Erythroblast (primary cell): ENCODE results near the gene GTF2F2.

Experiments used
- GATA1 ChIP-seq: IDR thresholded peaks from 2 replicates; pipeline ENCODE4 v1.6.1; 2011; ENCODE audit warnings: low read depth, mild to moderate bottlenecking, control low read depth, low read length, moderate library complexity
- POLR2A ChIP-seq: IDR thresholded peaks from 2 replicates; pipeline ENCODE4 v1.6.1; 2011; ENCODE audit warnings: mild to moderate bottlenecking, low read length

DNA sequence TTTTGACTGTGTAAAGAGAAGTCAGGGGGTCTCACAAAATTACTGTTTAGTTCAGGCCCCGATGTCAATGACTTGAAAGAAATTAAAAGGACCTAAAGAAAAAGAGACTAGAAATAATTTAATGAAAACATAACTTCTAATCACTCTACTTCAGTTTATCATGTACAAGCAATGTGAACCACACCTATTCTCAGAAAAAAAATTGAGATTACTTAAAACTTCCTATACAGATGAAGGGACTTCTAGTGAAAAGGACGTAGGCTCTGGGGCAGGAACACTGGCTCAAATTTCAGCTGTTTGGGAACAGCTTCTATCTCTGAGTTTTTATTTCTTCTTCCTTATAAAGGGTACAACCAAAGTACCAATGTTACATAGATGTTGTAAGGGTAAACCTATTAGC is 182.7 kb downstream of the GTF2F2 start:
- TF ChIP-seq POLR2A (no peak), GATA1 (no peak)
